GM12878 (cell line): ENCODE results near the gene EYS.

Experiments
- CREM ChIP-seq: IDR thresholded peaks from 2 replicates; pipeline ENCODE4 v1.6.1; 2014; ENCODE audit warnings: antibody characterized with exemption, low read depth
- EZH2 ChIP-seq: IDR thresholded peaks from 2 replicates; pipeline ENCODE4 v1.6.1; 2012; ENCODE audit warnings: low read depth, mild to moderate bottlenecking, control low read depth, inconsistent platforms, low read length, borderline replicate concordance; ENCODE audit not compliant: control insufficient read depth
- HCFC1 ChIP-seq: fragments of 150-350 bp; IDR thresholded peaks from 2 replicates; pipeline ENCODE4 v1.6.1; 2014; ENCODE audit warnings: low read length
- HDAC2 ChIP-seq: fragments of 200-600 bp; sonication (generic); IDR thresholded peaks from 2 replicates; pipeline ENCODE4 v1.6.1; 2017
- JUND ChIP-seq: IDR thresholded peaks from 2 replicates; pipeline ENCODE4 v1.6.1; 2012; ENCODE audit warnings: low read depth, mild to moderate bottlenecking, low read length, improper control_type of control experiment, moderate library complexity
- POLR2A ChIP-seq: IDR thresholded peaks from 2 replicates; pipeline ENCODE4 v1.6.1; 2011; ENCODE audit warnings: low read depth, mild to moderate bottlenecking, low read length
- POLR2AphosphoS5 ChIP-seq: IDR thresholded peaks from 2 replicates; pipeline ENCODE4 v1.6.1; 2011; ENCODE audit warnings: mild to moderate bottlenecking, low read length, inconsistent platforms
- USF2 ChIP-seq: IDR thresholded peaks from 2 replicates; pipeline ENCODE4 v1.6.1; 2011; ENCODE audit warnings: low read depth, low read length, improper control_type of control experiment, borderline replicate concordance
- YY1 ChIP-seq: IDR thresholded peaks from 2 replicates; pipeline ENCODE4 v1.6.1; 2011; ENCODE audit warnings: low read depth, mild to moderate bottlenecking, low read length

- no peak for TF ChIP-seq USF2
- no peak for TF ChIP-seq YY1
- no peak for TF ChIP-seq CREM
- no peak for TF ChIP-seq EZH2
- TF ChIP-seq HDAC2: no peak
- TF ChIP-seq POLR2A: no peak
- no peak for TF ChIP-seq POLR2AphosphoS5
- TF ChIP-seq HCFC1: no peak
- TF ChIP-seq JUND: no peak
Observed at GRCh38 chr6:65746302-65746701, 39.3 kb upstream of the EYS start.
